GM21619 (cell line): Measurements from ENCODE around the gene FLT4.
"Not testable (repeated sequence)": the region's sequence is repeated elsewhere in the genome, so short reads cannot be mapped to it uniquely, and the experiment has no call there.

ENCODE experiments used
- ATAC-seq: cut with Tn5 transposase; IDR thresholded peaks from one replicate; pipeline ENCODE4 v1.9.1; 2021; ENCODE audit not compliant: unreplicated experiment

FLT4 gene

DNA sequence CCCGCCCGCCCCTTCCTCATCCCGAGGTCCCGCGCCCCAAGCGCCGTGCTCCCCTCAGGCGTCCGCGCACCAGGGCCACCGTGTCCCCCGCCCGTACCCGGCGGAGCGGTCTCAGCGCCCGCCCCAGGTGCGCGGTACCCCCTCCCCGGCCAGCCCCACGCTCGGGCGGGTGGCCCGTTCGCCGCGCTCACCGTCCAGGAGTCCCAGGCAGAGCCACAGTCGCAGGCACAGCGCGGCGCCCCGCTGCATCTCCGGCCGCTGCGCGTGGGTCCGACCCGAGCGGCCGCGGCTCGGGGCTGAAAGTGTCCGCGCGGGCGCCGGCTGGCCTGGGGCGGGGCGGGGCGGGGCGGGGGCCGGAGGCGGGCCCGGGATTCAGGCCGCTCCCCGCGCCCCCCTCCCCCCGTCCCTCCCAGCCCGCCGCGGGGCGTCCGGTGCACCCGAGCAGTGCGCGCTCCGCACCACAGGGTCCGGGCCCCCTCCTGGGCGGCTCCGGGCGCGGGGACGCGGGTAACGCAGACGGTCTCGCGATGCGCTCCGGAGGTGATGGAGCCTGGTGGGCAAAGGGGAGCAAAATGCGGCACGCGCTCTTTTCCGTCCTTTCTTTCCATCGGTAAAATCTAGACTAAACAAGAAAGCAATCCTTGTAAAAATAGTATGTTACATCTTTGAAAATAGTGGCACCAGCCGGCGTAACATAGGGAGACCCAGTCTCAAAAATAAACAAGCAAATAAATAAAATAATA lies at the start of gene FLT4:
FLT4 (minus strand) TSS at position 304 of the 743 bp plus-strand sequence; CDS start at position 249, 55 bp downstream.
- no peak for ATAC-seq

DNA sequence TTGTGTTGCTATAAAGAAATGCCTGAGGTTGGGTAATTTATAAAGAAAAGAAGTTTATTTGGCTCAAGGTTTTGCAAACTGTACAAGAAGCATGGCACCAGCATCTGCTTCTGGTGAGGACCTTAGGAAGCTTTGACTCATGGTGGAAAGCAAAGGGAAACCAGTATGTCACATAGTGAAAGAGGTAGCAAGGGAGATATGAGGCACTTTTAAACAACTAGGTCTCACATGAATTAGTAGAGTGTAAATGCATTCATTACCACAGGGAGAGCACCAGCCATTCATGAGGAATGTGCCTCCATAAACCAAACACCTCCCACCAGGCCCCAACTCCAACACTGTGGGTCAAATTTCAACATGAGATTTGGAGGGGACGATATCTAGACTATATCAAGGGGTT lies 49.6 kb upstream of the FLT4 start:
- no peak for ATAC-seq

DNA sequence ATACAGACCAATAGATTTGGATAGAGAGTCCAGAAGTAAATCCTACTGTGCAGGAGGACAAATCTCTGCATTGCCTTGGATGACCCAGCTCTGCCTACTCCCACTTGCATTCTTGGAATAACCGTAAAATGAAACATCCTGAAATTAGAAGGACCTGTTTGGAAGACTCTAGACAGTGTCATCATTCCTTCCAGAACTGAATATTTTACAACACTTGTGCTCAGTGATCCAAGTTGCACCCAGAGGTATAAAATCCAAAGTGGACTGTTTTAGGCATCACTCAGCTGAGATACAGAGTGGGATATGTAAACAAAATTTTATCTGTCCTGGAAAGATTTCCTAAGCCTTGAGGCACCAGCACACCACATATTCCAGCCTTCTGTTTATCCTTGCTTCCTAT lies 46.7 kb upstream of the FLT4 start:
- no peak for ATAC-seq

DNA sequence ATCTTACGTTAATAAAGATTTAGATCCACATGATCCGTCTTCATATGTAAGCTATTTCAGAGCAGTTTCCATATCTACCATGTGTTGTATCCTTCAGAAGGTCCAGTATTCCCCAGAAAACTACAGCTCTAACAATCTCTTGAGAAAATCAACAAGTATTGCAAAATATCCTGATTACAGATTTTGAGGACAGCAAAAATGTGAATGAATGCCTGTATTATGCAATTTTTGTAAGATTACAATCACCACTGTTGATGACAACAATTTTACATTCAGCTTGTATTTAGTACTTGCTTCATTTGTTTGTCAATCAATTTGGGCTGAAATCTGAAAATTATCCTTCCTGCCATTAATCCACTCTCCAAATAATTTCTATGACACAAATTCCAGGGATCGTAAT lies 43.0 kb upstream of the FLT4 start:
- no peak for ATAC-seq

DNA sequence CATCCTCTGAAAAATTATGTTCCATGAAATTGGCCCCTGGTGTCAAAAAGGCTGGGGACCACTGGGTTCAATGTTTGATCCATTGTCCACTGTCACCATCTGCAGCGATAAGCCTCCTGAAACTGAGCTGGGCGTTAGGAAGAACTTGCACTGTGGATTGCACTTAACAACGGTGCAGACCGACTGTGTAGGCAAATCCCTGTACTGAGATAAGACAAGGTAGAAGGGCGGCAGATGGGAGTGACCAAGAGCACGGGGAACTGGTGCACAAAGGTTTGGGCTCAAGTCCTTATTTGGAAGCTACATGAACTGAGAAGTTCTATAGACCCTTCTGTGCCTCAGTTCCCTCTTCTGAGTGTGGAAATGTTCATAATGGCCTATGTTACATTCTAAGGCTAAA lies 41.6 kb upstream of the FLT4 start:
- ATAC-seq: no peak

DNA sequence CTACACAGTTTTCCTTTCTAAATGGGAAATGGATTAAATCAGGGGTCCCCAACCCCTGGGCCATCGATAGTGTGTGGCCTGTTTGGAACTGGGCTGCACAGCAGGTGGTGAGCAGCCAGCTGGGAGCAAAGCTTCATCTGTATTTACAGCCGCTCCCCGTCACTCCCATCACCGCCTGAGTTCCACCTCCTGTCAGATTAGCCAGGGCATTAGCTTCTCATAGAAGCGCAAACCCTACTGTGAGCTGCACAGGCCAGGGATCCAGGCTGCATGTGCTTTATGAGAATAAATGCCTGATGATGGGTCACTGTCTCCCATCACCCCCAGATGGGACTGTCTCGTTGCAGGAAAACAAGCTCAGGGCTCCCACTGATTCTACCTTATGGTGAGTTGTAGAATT lies 41.2 kb upstream of the FLT4 start:
- no peak for ATAC-seq

DNA sequence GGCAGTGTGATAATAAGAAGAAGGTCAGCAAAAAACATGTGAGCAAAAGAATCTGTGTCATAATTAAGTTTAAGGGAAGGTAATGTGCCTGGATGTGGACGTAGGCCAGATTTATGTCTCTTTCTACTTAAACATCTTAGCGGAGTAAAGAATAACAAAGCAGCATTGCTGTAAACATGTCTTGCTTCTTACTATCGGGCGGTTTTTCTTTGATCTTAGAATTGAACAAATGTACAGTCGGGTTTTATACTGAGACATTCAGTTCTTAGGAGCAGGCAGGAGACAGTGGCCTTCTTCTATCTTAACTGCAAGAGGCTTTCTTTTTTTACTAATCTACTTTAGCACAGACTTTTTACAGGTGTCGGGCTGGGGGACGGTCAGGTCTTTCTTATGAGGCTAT lies 40.4 kb upstream of the FLT4 start:
- ATAC-seq: no peak

DNA sequence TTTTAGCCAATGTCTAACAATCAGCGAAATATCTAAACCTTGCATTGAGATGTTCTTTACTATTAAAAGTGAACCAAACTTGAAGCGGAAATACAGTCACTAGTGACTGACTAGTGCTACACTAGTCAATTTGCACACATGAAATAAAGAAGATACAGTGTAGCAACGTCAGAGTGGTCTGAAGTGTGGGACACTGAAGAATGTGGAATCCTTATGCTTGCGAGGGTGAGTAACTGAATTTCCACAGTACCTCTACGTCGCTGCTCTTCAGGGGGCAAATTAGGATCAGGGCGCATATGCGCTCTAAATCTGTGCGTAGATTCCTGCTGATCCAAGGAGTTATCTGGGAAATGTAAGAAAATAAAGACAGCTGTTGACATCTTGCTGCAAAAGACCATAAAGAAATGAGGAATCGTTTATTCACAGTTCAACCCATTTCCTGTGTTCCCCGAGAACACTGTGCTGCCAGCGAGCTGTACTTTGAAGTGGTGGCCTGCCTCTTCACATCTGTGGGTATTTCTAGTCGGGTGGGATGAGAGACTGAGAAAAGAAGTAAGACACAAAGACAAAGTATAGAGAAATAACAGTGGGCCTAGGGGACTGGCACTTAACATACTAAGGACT lies 39.8 kb upstream of the FLT4 start:
- no peak for ATAC-seq

DNA sequence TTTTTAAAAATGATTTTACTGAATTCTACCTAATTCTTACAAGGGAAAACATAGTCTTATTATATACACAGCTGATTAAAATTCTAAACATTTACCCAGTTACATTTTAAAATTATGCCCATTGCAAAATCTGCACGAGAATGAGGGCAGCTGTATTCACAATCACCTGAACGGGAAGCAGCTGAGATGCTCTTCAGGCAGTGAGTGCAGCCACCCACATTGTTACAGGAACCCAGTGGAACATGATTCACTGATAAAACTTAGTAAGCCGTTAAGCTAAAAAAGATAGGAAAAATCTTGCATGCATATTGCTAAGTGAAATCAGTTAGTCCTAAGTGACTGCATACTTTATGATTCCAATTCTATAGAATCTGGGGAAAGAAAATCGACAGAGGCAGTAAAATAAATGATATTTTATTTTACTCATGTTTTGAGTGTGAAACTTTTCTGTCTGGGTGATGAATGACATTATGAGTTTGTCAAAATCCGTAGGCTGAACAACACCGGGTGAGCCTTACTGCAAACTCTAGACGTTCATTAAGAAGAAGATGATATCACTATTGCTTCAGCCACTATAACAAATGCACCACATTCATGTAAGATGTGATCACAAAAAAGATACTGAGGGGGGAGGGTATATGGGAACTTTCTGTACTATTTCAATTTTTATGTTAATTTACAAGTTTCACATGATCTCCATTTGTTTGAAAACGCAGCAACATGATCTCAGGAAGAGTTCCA lies 39.1 kb upstream of the FLT4 start:
- ATAC-seq: no peak

DNA sequence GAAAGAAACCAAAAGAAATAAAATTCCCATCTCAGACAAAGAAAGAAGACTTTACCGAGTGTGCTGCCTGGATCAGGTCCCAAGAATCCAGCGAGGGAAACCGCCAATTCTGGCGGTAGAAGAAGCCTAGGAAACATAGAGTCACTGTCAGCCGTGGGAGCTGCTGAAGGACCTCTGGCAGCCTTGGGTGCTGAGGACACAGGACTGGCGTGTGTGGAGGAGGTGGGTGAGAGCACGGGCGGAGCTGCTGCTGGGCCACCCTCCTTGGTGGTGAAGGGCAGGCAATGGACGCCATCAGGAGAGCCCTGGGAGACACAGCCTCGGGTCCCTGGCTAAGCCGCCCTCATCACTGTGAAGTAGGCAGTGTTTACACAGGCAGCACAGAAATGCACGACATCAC lies 37.4 kb upstream of the FLT4 start:
- ATAC-seq: not testable (repeated sequence)

DNA sequence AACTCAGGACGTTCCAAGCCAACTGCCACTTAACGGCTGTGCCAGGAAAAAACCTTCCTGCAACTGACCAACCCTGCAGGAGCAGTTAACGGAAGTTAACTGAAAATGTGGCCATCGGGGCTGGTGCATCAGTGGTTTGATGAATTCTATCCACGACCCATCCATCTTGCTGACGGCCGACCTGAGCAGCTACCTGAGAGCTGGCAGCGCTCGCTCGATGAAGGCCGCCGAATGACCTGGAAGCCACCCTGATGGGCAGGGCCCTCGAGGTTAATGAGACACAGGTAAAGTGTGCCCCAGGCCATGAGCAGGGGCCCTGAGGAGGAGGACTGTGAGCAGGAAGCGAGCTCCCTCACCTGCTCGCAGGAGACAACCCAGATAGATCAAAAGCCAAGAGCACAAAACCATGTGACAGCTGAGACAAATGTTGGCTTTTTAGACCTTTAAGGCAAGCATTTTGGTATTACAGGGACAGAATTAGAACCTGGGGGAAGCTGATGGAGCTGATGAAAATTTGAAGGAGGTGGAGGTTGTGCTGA lies 35.3 kb upstream of the FLT4 start:
- ATAC-seq: no peak

DNA sequence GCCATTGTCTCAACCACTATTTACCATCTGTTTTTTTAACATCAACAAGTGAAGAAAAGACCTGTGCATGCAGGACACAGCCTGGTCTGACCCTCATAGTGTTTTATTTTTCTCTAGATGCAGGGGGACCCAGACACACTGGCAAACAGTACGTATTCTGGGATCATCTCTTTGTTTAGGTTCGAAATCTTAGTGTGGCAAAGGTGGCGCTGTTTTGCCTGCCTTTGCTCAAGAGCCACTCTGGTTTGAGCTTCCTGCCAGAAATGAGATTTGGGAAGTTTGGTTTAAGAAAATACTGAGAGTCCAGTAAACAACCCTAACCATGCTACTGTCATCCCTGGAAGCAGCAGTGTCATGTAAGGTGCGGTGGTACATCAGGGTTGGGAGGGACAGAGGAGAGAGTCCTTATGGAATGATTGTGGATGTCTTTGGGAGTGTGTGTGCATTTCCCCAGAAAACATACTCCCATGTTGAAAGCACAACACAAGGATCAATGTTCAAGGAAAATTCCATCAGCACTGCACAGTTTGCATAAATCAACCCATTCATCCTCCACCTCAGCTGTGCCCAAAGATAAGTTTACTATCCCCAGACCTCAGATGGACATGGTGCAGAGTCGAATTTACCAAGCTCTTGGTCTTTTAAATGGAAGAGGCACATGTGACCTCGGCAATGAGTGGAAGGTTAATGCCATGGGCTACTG lies 34.0 kb upstream of the FLT4 start:
- ATAC-seq: no peak

DNA sequence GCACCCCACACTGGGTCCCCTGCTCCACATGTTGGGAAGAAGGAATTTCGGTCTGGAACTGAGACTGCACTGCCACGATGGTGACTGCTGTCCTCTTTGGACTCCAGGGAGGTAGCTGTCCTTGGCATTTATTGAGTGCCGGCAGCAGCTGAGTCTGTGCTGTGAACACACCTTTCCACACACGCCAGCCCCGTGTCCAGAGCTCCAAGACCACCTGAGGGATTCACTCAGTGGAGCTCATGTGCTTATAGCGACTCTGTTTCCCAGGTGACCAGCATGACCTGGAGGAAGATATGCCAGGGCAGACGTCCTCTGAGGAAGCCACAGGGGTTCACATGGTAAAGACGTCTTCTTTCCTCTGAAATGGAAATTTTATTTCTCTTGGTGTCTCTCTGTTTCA lies 33.2 kb upstream of the FLT4 start:
- no peak for ATAC-seq

DNA sequence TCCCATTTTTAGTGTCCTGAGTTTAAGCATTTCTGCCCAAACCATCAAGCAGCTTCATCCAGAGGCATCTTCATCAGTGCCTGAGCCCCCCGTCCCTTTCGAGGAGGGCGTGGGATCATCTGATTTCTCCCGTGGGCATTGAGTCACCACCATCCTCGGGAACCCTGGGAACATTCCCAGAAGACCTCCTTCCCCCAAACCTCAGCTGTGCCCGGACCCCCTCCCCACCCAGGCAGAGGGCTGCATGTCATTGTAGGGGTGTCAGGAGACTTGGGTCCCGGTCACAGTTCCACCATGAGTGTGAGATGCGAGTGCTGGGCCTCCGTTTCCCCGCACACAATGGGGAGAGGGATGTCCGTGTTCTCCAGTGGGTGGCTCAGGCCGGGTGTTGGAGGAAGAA lies 32.6 kb upstream of the FLT4 start:
- ATAC-seq: not testable (repeated sequence)

DNA sequence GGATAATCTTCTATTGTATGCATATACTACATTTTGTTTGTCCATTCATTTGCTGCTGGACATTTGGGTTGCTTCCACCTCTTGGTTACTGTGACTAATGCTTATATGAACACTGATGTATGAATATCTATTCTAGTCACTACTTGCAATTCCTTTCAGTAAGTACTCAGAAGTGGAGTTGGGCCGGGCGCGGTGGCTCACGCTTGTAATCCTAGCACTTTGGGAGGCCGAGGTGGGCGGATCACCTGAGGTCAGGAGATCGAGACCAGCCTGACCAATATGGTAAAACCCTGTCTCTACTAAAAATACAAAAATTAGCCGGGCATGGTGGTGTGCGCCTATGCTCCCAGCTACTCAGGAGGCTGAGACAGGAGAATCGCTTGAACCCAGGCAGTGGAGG lies 28.9 kb upstream of the FLT4 start:
- ATAC-seq: not testable (repeated sequence)

DNA sequence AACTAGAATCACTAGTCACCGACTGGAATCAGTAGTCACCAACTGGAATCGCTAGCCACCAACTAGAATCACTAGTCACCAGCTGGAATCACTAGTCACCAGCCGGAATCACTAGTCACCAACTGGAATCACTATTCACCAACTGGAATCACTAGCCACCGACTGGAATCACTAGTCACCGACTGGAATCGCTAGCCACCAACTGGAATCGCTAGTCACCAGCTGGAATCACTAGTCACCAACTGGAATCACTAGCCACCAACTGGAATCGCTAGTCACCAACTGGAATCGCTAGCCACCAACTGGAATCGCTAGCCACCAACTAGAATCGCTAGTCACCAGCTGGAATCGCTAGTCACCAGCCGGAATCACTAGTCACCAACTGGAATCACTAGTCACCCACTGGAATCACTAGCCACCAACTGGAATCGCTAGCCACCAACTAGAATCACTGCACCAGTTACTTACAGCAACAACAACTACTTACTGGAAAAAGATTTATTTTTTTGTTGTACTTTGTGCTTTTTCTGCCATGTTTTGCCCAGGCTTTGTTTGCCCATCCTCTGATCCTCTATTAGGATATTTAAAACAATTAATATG lies 25.7 kb upstream of the FLT4 start:
- no peak for ATAC-seq

DNA sequence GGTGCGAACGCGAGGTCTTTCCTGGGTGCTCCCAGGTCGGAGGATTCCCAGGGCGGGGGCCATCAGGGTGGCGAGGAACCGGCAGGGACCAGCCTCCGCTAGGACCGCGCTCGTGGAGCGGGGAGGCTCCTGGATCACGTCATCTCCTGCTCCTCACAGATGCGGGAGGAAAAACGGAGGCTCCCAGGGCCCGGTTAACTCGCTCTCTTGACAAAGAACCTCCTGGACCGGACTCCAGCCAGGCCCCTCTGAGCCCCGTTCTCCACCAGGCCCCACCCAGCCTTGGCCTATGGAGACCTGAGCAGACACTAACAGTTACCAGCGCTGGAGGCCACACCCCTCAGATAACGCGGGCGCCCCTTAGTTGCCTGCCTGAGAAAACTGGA lies 24.7 kb upstream of the FLT4 start:
- not testable (repeated sequence) for ATAC-seq

DNA sequence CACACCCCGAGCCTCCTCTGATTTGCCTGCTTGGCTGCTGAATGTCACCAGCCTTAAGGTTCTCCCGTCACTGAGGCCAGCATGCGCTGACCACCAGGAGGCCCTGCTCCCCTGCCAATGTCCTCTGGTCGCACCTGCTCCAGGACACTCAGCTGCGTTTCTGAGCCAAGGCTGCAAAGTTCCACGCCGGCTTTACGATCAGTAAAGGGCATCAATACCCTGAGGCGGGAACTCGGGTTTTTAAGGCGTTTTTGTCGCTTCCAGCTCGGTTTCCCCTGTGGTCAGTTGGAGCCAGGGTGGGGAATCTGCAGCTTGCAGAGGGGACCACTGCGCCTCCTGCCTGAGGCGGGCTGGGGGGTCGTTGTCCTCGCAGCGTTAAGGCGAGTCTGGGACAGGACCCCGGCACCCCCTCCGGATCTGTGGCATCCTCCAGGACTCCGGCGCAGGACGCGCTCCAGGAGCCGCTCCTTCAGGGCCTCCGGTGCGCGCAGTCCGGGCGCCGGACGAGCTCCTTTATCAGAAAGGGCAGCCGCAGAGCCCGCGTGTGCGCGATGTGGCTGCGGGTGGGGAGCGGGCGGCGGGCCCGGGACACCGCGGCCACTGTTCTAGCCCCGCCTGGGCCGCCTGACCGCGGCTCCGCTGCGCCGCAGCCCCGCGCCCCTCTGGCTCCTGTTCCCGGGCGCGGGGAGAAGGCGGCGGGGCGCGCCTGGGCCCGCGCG lies 24.1 kb upstream of the FLT4 start:
- ATAC-seq: no peak

DNA sequence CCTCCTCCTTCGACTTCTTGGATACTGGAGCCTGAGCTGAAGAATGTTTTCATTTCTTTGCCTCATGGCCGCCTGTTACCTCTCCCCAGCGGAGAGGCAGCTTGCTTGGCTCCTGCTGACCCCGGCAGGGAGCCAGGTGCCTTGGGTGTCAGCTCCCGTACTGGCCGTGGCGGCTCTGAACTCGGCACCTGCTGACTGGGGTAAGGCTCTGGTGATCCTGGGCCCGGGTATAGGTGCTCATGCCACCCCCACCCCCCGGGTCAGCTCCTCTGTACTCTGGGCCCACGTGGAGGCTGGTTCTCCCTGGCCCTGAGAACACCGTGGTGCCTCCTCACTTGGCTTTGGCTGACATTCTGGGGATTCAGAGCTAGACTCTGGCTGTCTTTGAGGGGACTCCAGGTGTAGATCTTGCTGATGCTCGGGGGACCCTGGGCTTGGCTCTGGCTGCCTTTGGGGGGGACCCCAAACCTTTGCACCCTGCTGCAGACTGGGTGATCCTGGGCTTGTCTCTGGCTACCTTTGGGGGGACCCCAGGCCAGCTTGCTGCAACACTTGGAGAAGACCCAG lies 22.6 kb upstream of the FLT4 start:
- not testable (repeated sequence) for ATAC-seq
